HFF-Myc (cell line): ENCODE results near the gene SERGEF.

Source experiments
- DNase-seq: peaks from one replicate; pipeline ENCODE4 v3.0.0-alpha.2; 2011; ENCODE audit warnings: low read depth; ENCODE audit errors: extremely low read depth
- H3K4me3 ChIP-seq: replicated peaks from 2 replicates; pipeline ENCODE4 v1.5.1; 2011; ENCODE audit warnings: low read depth, mild to moderate bottlenecking, control low read depth, low read length
- TF ChIP-seq, protein P1 (sequence below): IDR thresholded peaks from 2 replicates; pipeline ENCODE4 v1.5.1; 2012; ENCODE audit warnings: mild to moderate bottlenecking, low read depth, low read length, control low read depth; ENCODE audit errors: missing control alignments

The SERGEF gene

DNA sequence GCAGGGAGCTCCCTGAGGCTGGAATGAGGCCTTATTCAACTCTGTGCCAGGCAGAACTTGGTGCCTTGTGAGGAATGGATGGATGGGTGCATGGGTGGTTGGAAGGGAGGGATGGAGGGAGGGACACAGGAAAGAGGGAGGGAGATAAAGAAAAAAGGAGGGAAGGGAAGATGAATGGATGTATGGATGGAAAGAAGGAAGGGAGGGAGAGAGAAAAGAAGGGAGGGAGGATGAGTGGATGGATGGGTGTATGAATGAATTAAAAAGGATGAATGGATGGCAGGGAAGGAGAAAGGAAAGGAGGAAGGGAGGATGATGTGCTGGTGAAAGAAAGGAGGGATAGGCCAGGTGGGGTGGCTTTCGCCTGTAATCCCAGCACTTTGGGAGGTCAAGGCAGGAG, 243.6 kb downstream of the SERGEF start:
- no peak overlapping the region for H3K4me3 ChIP-seq
- DNase-seq, result no peak
- TF ChIP-seq, protein P1, sequence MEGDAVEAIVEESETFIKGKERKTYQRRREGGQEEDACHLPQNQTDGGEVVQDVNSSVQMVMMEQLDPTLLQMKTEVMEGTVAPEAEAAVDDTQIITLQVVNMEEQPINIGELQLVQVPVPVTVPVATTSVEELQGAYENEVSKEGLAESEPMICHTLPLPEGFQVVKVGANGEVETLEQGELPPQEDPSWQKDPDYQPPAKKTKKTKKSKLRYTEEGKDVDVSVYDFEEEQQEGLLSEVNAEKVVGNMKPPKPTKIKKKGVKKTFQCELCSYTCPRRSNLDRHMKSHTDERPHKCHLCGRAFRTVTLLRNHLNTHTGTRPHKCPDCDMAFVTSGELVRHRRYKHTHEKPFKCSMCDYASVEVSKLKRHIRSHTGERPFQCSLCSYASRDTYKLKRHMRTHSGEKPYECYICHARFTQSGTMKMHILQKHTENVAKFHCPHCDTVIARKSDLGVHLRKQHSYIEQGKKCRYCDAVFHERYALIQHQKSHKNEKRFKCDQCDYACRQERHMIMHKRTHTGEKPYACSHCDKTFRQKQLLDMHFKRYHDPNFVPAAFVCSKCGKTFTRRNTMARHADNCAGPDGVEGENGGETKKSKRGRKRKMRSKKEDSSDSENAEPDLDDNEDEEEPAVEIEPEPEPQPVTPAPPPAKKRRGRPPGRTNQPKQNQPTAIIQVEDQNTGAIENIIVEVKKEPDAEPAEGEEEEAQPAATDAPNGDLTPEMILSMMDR, result no peak

DNA sequence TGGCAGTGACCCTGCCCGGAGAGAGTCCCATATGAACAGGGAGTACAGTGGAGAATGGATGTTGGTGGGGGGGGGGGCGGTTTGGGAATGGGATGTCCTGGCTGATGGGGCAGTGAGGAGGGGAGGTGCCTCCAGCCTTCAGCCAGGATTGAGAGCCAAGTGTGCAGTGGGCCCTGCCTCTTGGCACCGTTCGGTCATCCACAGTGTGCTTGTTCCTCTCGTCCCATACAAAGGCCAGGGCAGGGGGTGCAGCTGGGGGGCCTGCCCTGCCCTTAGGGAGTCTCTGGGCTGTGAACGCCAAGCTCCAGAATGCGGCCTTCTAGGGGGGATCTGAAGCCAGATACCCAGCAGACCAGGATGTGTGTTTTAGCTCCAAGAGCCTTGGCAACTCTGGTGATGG, 244.3 kb downstream of the SERGEF start:
- TF ChIP-seq, protein P1, result no peak
- H3K4me3 ChIP-seq, result no peak overlapping the region
- DNase-seq, result no peak

DNA sequence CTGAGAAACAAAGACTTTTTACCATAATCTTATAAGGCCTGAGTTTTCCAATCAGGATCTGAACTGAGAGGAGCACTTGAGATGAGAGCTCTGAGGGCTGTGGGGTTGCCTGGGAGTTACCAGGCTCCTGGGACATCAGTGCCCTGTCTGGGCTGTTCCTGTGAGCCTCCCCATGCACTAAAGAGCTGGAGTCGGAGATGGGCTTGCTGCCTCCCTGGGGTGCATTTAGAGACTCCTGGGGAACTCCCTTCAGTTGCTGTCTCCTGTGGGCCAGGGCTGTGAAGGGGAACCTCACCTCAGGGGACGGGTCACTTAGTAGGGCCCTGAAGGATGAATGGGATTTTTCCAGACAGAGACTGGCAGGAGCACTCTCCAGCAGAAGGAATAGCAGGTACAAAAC, 244.9 kb downstream of the SERGEF start:
- TF ChIP-seq, protein P1, result no peak
- no peak for DNase-seq
- H3K4me3 ChIP-seq, result no peak overlapping the region

DNA sequence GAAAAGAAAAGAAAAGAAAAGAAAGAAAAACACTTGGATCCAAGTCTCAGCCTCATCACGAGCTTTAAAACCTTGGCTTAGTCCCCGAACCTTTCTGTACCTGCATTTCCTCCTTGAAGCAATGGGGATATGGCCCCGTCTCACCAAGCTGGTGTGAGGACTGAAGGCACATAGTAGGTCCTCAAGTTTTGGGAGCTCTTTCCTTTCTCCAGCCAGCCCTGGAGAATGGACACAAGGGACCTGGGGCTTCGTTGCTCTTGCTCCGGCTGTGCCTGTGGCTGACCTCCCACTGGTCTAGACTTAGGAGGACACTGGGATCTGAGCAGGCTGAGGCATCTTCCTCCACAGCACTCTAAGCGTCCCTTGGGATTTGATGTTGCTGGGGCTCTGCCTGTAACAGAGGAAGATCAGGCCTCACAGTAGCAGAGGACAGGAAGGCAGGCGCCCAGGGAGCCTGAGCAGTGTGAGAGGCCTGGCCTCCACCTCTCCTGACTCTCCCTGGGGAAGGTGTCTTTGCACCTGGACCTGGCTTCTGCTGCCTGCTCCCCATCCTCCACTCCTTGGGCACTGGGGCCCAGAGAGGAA, 245.5 kb downstream of the SERGEF start:
- DNase-seq, result no peak
- TF ChIP-seq, protein P1, result no peak
- H3K4me3 ChIP-seq, result no peak overlapping the region

DNA sequence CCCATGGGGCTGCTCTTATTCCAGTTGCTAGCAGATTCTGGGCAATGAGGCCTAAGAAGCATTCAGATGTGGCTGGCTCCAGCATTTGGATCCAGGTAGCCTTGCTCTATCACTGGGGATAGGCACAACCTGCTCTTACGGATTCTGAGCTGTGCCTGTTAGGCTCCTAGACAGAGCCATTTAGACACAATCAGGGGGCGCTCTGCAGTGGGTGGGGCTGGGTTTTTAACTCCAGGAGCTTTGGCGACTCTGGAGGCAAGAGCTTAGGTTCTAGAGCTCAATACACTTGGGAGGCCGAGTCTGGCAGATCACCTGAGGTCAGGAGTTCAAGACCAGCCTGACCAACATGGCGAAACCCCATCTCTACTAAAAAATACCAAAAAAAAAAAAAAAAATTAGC, 246.3 kb downstream of the SERGEF start:
- H3K4me3 ChIP-seq, result no peak overlapping the region
- DNase-seq, result no peak
- TF ChIP-seq, protein P1, result no peak

DNA sequence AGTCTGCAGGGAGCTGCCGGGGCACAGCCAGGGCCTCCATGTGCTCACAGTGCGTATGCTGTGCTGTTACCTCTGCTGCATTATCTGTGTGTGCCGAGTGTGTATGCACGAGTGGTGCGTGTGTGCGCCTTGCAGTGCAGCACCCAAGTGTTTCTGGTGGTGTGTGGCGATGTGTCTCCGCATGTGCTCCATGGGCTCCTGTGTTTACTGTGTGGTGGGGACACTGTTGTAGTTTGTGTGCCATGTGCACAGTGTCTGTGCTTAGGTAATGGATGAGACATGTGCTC, 246.8 kb downstream of the SERGEF start:
- DNase-seq, result no peak
- TF ChIP-seq, protein P1, result no peak
- no peak overlapping the region for H3K4me3 ChIP-seq

DNA sequence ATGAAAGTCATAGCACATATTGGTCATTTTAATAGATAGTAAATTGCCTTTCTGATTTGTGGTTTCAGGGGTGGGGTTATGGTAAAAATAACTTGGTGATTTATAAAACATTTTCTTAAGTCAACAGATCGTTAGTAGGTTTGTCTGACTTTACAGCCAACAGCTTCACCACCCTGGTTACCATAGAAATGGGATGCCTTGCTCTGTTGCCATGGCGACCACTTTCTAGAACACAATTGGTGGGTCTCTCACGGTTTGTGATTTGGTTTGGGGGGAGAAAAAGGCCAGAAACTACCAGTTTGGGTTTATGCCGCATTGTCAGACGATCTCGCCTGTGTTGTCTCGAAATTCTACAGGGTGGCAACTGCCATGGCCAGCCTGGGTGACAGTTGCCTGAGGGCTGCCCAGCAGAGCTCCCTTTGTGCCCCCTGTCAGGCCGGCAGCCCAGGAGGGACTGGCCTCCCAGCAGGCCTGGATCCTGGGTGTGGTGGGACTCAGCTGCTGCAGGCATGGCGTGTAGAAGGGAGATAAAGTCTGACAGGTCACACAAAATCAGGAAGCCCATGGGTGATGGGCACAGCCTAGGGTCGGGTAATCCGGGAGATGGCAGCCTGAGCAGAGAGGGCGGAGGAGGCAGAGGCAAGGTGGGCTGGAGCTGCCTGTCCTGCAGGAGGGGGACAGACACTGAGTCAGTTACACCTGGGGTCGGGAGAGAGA, 247.3 kb downstream of the SERGEF start:
- no peak overlapping the region for H3K4me3 ChIP-seq
- DNase-seq, result no peak
- TF ChIP-seq, protein P1, result no peak
